ENCODE results near the gene RAMP2.

RAMP2 gene

DNA sequence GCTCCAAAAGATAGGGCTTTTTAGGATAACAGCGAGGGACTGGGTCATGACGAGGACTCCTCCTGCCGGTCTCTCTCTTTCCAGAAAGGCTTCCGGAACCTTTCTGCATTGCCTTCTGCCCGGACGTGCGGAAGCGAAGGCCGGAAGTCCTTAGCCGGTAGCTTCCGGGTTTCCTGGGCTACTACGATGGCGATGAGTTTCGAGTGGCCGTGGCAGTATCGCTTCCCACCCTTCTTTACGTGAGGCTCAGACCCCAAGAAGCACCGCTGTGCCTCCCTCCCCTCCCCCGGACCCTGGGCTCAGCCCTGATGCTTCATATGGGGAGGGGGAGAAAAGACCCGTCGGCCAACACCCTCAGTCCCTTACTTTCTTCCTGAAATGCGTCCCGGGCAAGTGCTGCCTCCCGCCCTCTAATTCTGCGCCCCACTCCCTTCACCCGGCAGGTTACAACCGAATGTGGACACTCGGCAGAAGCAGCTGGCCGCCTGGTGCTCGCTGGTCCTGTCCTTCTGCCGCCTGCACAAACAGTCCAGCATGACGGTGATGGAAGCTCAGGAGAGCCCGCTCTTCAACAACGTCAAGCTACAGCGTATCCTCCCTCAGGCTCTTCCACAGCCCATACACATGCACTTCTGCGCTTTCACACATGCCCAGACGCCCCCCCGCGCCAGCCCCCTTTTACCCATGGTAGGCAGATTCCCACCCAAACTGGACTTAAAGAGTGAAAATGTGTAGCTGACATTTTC lies 12.4 kb downstream of the RAMP2 start, which contains the start of gene VPS25:
Gene VPS25, plus strand, starts transcription at position 160 of the 746 bp plus-strand sequence. Its CDS starts 27 bp downstream, at position 187.
- peak within 1 kb of the TSS; percentile 97 for H3K4me3 ChIP-seq (ENCODE audit: low read length)
- TF ChIP-seq, protein P1, sequence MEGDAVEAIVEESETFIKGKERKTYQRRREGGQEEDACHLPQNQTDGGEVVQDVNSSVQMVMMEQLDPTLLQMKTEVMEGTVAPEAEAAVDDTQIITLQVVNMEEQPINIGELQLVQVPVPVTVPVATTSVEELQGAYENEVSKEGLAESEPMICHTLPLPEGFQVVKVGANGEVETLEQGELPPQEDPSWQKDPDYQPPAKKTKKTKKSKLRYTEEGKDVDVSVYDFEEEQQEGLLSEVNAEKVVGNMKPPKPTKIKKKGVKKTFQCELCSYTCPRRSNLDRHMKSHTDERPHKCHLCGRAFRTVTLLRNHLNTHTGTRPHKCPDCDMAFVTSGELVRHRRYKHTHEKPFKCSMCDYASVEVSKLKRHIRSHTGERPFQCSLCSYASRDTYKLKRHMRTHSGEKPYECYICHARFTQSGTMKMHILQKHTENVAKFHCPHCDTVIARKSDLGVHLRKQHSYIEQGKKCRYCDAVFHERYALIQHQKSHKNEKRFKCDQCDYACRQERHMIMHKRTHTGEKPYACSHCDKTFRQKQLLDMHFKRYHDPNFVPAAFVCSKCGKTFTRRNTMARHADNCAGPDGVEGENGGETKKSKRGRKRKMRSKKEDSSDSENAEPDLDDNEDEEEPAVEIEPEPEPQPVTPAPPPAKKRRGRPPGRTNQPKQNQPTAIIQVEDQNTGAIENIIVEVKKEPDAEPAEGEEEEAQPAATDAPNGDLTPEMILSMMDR (conservative IDR thresholded peaks at IDR 0.05; ENCODE audit: low read length) = peak; percentile 44
- DNase-seq (ENCODE audit: low read depth) = peak; percentile 87

DNA sequence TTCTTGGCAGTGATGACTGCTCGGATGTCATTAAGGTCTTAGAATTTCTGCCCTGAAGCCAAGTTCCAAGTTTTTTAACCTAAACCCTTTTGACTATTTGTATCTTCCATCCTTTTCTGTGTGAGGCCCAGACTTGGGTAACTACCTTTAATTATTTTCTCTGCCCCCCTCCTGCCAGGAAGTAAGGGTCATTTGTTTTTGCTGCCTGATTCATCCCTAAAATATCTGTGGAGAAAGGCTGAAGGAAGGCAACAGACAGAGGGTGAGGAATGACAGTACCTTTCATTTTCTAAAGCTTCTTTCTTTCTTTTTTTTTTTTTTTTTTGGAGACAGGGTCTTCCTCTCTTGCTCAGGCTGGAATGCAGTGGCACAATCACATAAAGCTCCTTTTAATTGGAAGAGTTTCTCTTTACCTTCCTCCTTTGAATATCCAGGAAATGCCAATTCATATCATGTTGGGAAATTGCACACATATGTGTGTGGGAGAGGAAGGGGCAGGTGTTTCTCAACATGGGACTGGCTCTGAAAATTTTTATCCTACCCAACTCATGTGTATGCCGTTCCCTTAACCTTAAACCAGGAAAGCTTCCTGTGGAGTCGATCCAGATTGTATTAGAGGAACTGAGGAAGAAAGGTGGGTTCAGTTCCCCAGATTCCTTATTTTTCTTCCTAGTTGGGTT lies 13.2 kb downstream of the RAMP2 start:
- DNase-seq (ENCODE audit: low read depth) = peak; percentile 49
- TF ChIP-seq, protein P1 (conservative IDR thresholded peaks at IDR 0.05; ENCODE audit: low read length) = no peak
- peak overlapping the region; percentile 97 for H3K4me3 ChIP-seq (ENCODE audit: low read length)

DNA sequence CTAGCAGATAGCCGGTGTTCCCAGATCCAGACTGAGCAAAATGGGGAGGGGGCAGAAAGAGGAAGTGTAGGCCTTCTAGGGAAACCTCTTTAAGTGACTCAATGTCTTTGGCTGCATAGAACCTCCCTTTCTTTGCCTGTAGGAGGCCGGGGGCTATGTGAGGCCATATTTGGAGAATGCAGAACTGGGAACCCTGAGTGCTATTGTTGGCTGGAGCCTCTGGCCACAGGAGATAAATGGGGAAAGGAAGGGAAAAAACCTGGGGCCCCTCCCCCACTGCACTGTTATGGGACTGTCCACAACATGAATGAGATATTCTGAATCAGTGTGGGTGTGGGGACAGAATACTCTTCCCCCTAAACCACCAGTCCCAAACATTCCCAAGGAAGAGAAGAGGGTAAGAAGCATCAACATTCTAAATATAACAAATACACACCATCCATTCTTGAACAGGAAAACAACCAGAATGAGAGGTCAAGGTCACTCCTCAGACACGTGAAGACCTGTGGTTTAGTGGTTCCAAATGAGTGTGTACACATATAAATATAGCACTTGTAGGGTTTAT lies 14.6 kb downstream of the RAMP2 start:
- no peak overlapping the region for H3K4me3 ChIP-seq (ENCODE audit: low read length)
- DNase-seq (ENCODE audit: low read depth) = no peak
- TF ChIP-seq, protein P1 (conservative IDR thresholded peaks at IDR 0.05; ENCODE audit: low read length) = no peak

DNA sequence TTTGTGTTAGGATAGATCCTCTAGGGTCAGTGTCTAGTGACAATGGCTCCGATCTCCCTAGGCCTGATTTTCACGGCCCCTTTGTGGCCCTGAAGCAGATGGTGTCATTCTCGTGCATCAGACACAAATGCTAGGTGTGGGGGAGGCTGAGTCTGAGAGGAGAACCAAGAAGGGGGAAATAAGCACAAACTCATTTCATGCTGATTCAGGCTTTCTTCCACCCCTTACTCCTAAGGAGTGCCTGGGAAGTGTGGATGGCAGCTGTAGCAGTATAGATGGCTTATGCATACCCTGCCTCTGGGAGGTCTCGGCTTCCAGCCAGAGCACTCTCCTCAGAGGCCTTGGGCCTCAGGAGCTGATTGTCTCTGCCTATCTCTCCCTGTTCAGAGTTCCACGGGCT lies 17.5 kb downstream of the RAMP2 start:
- H3K4me3 ChIP-seq (ENCODE audit: low read length) = no peak overlapping the region
- TF ChIP-seq, protein P1 (conservative IDR thresholded peaks at IDR 0.05; ENCODE audit: low read length) = no peak
- DNase-seq (ENCODE audit: low read depth) = no peak

DNA sequence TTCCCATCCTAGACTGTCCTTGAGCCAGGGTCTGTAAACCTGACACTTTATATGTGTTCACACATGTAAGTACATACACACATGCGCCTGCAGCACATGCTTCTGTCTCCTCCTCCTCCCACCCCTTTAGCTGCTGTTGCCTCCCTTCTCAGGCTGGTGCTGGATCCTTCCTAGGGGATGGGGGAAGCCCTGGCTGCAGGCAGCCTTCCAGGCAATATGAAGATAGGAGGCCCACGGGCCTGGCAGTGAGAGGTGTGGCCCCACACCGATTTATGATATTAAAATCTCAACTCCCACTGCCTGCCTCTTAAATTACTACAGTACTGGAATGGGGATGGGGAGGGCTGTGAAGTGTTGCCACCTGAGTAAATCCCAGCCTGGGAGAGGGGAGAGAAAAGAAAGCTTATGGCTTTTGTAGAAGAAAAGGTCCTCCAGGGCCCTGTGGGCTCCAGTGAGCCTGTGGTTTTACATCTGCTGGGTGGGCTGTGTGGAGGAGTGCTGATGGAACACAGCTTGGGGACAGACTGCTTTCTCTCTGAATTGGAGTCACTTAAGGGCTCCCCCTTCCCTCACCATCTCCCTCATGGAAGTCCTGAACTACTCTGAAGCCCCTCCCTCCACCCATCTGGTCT lies 18.4 kb downstream of the RAMP2 start:
- H3K4me3 ChIP-seq (ENCODE audit: low read length) = no peak overlapping the region; the same call in 1 of the 2 replicates
- TF ChIP-seq, protein P1 (conservative IDR thresholded peaks at IDR 0.05; ENCODE audit: low read length) = no peak
- DNase-seq (ENCODE audit: low read depth) = no peak

DNA sequence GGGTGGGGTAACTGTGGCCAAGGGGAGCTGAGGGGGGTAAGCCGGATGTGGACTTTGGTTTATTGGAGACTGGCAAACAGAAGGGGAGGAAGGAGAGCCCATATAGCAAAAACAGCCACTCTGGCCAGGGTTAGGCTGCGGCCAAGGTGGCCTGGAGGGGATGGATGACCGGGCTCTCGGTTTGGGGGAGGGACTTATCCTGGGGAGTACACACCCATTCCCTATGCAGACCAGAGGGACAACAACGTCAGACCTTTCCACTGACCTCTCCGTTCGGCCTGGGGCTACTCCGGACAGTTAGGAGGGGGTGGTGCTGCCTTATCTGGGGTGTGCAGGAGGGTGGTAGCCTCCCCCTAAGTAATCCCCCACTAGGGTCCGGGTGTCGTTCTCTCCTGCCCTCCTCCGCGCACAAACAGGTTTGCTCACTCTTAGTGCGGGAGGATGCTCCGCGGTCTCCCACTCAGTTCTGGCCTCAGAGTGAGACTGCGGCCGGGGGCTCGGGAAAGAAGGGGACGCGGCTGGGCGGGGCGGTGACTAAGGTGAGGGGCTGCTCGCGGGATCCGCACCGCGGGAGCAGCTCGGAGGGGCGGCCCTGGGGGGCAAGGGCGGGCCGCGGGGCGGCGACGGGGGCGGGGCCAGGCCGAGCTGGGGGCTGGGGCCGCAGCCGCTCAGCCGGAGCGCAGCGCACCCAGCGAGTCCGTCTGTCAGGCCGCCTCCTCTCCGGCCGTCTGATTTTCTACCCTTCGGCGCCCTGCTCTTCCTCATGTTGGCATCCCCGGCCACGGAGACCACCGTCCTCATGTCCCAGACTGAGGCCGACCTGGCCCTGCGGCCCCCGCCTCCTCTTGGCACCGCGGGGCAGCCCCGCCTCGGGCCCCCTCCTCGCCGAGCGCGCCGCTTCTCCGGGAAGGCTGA lies 19.2 kb downstream of the RAMP2 start, which contains the start of gene WNK4:
Gene WNK4, plus strand, starts transcription at position 675 of the 915 bp plus-strand sequence. Its CDS starts 89 bp downstream, at position 764.
- H3K4me3 ChIP-seq (ENCODE audit: low read length) = peak within 1 kb of the TSS; percentile 78
- DNase-seq (ENCODE audit: low read depth) = peak; percentile 22
- TF ChIP-seq, protein P1 (conservative IDR thresholded peaks at IDR 0.05; ENCODE audit: low read length) = no peak
